Mesenchymal stem cell (in vitro differentiated cells and primary cell): Measurements from ENCODE around the gene SLC22A14.

Experiments used
- DNase-seq: peaks from one replicate; pipeline ENCODE4 v3.0.0-alpha.2; 2013
- H2AFZ ChIP-seq: one replicate; pipeline ENCODE4 v1.6.1; 2013; ENCODE audit warnings: low read depth, mild to moderate bottlenecking, control low read depth, inconsistent platforms, low read length, moderate library complexity
- H2AK5ac ChIP-seq: 2 replicates; pipeline ENCODE4 v1.6.1; 2013; ENCODE audit warnings: low read length, moderate library complexity, mild to moderate bottlenecking, inconsistent platforms; ENCODE audit not compliant: severe bottlenecking
- H2BK120ac ChIP-seq: one replicate; pipeline ENCODE4 v1.6.1; 2013; ENCODE audit warnings: low read depth, mild to moderate bottlenecking, inconsistent platforms, low read length, moderate library complexity
- H2BK12ac ChIP-seq, 2 experiments: one replicate each; pipeline ENCODE4 v1.6.1; 2013; ENCODE audit warnings: inconsistent platforms in 2 of 2, low read length in 2 of 2, mild to moderate bottlenecking in 2 of 2, moderate library complexity in 2 of 2, control low read depth in 1 of 2
- H2BK15ac ChIP-seq: one replicate; pipeline ENCODE4 v1.6.1; 2013; ENCODE audit warnings: mild to moderate bottlenecking, low read depth, inconsistent platforms; ENCODE audit not compliant: poor library complexity, severe bottlenecking
- H2BK5ac ChIP-seq: 2 replicates; pipeline ENCODE4 v1.6.1; 2013; ENCODE audit warnings: low read depth, mild to moderate bottlenecking, low read length, control low read depth, inconsistent platforms; ENCODE audit not compliant: poor library complexity, severe bottlenecking
- H3K14ac ChIP-seq, 2 experiments: one replicate each; pipeline ENCODE4 v1.6.1; 2013; ENCODE audit warnings: inconsistent platforms in 2 of 2, low read length in 2 of 2, control low read depth in 1 of 2, mild to moderate bottlenecking in 1 of 2, moderate library complexity in 1 of 2
- H3K18ac ChIP-seq, 2 experiments: one replicate each; pipeline ENCODE4 v1.6.1; 2013; ENCODE audit warnings: inconsistent platforms in 2 of 2, low read length in 2 of 2, control low read depth in 1 of 2, low read depth in 1 of 2, mild to moderate bottlenecking in 1 of 2
- H3K23ac ChIP-seq, 2 experiments: one replicate each; pipeline ENCODE4 v1.6.1; 2013; ENCODE audit warnings: inconsistent platforms in 2 of 2, low read length in 2 of 2, mild to moderate bottlenecking in 2 of 2, moderate library complexity in 2 of 2, control low read depth in 1 of 2
- H3K27ac ChIP-seq: 2 replicates; pipeline ENCODE4 v1.5.1; 2013; ENCODE audit warnings: mild to moderate bottlenecking, moderate library complexity, low read length, control low read depth, inconsistent platforms; ENCODE audit not compliant: poor library complexity, severe bottlenecking
- H3K27me3 ChIP-seq, 2 experiments: 2 replicates each; pipeline versions ENCODE4 v1.6.1 to v1.7.0; 2013; ENCODE audit warnings: low read length in 2 of 2, mild to moderate bottlenecking in 2 of 2, moderate library complexity in 2 of 2, control low read depth in 1 of 2, inconsistent platforms in 1 of 2; ENCODE audit not compliant: control insufficient read depth in 1 of 2, insufficient read depth in 1 of 2
- H3K36me3 ChIP-seq, 2 experiments: 2 replicates each; pipeline versions ENCODE4 v1.6.1 to v1.7.0; 2013; ENCODE audit warnings: low read length in 2 of 2, control low read depth in 1 of 2, inconsistent platforms in 1 of 2, low read depth in 1 of 2, mild to moderate bottlenecking in 1 of 2; ENCODE audit not compliant: insufficient read depth in 2 of 2, control insufficient read depth in 1 of 2
- H3K4ac ChIP-seq, 2 experiments: one replicate each; pipeline ENCODE4 v1.6.1; 2013; ENCODE audit warnings: inconsistent platforms in 2 of 2, low read length in 2 of 2, mild to moderate bottlenecking in 2 of 2, moderate library complexity in 2 of 2, control low read depth in 1 of 2, low read depth in 1 of 2
- H3K4me1 ChIP-seq: 2 replicates; pipeline ENCODE4 v1.6.1; 2013; ENCODE audit warnings: low read depth, low read length, control low read depth; ENCODE audit not compliant: control insufficient read depth, insufficient read depth
- H3K4me2 ChIP-seq: 2 replicates; pipeline ENCODE4 v1.6.1; 2013; ENCODE audit warnings: low read length, mild to moderate bottlenecking, inconsistent platforms; ENCODE audit not compliant: poor library complexity, severe bottlenecking
- H3K4me3 ChIP-seq, 2 experiments: 2 replicates each; pipeline versions ENCODE4 v1.5.1 to v1.7.0; 2013; ENCODE audit warnings: low read length in 2 of 2, mild to moderate bottlenecking in 2 of 2, control low read depth in 1 of 2, low read depth in 1 of 2; ENCODE audit not compliant: insufficient read depth in 1 of 2
- H3K79me1 ChIP-seq: replicated peaks from 2 replicates; pipeline ENCODE4 v1.6.1; 2013; ENCODE audit warnings: mild to moderate bottlenecking, control low read depth, low read length, inconsistent platforms; ENCODE audit not compliant: poor library complexity, severe bottlenecking
- H3K9ac ChIP-seq: 2 replicates; pipeline ENCODE4 v1.7.0; 2013; ENCODE audit warnings: mild to moderate bottlenecking, low read length, moderate library complexity
- H3K9me3 ChIP-seq: 2 replicates; pipeline ENCODE4 v1.7.0; 2013; ENCODE audit warnings: mild to moderate bottlenecking, low read length; ENCODE audit not compliant: control insufficient read depth
- H4K8ac ChIP-seq: one replicate; pipeline ENCODE4 v1.6.1; 2013; ENCODE audit warnings: inconsistent platforms, mild to moderate bottlenecking, low read length, moderate library complexity
- H4K91ac ChIP-seq: one replicate; pipeline ENCODE4 v1.6.1; 2013; ENCODE audit warnings: mild to moderate bottlenecking, low read length, inconsistent platforms
- WGBS: methylation state at CpG from one replicate; pipeline ENCODE4 v1.1.7; 2013; ENCODE audit warnings: mixed read lengths; 5-methylcytosine and 5-hydroxymethylcytosine counted together

SLC22A14 gene

GRCh38 chr3:38307599-38307998, 25.5 kb downstream of the SLC22A14 start:
- Histone ChIP-seq H2BK5ac (no peak overlapping the region), H3K18ac (no peak overlapping the region), H3K4me2 (no peak overlapping the region), H3K9ac (no peak overlapping the region), H3K79me1 (no peaks in the 10 kb centered on the region), H2AK5ac (no peak overlapping the region), H3K9me3 (no peaks in the 10 kb centered on the region), H2AFZ (no peak overlapping the region), H4K8ac (no peak overlapping the region), H3K27ac (no peak overlapping the region), H3K14ac (peak overlapping the region in 1 of 2 experiments; percentile 51), H2BK120ac (no peak overlapping the region), H3K4me1 (no peaks in the 10 kb centered on the region), H3K36me3 (peaks cover 0 to 5% of the 10 kb centered on the region in 2 experiments), H3K27me3 (peaks cover 6 to 17% of the 10 kb centered on the region in 2 experiments), H4K91ac (no peak overlapping the region), H3K4ac (no peak overlapping the region), H2BK15ac (no peak overlapping the region), H3K23ac (no peak overlapping the region), H2BK12ac (no peak overlapping the region), H3K4me3 (no peak overlapping the region)
- WGBS, result over 99% methylated on average over 7 of the region's 12 CpGs
- DNase-seq, result no peak

- H3K36me3 ChIP-seq, result peaks cover 0 to 5% of the 10 kb centered on the region in 2 experiments
- no peak for DNase-seq
- no peak overlapping the region for H3K14ac ChIP-seq
- H3K27ac ChIP-seq, result no peak overlapping the region
- H2BK12ac ChIP-seq, result no peak overlapping the region
- no peak overlapping the region for H2BK120ac ChIP-seq
- WGBS, result 82% methylated on average over 9 of the region's 9 CpGs
- H4K8ac ChIP-seq, result no peak overlapping the region
- H3K9ac ChIP-seq, result no peak overlapping the region
- no peak overlapping the region for H4K91ac ChIP-seq
- H2AK5ac ChIP-seq, result no peak overlapping the region
- H3K4me2 ChIP-seq, result no peak overlapping the region
- H3K9me3 ChIP-seq, result no peaks in the 10 kb centered on the region
- no peak overlapping the region for H3K18ac ChIP-seq
- H3K27me3 ChIP-seq, result peaks cover 6 to 17% of the 10 kb centered on the region in 2 experiments
- no peak overlapping the region for H3K23ac ChIP-seq
- no peak overlapping the region for H2BK5ac ChIP-seq
- H2BK15ac ChIP-seq, result no peak overlapping the region
- no peak overlapping the region for H2AFZ ChIP-seq
- H3K79me1 ChIP-seq, result no peaks in the 10 kb centered on the region
- no peaks in the 10 kb centered on the region for H3K4me1 ChIP-seq
- H3K4me3 ChIP-seq, result no peak overlapping the region
- H3K4ac ChIP-seq, result no peak overlapping the region
These were observed 26.4 kb downstream of the SLC22A14 start for GRCh38 chr3:38308456-38308855.

- Histone ChIP-seq H3K23ac (no peak overlapping the region), H3K4me3 (no peak overlapping the region), H3K9me3 (no peaks in the 10 kb centered on the region), H3K4ac (no peak overlapping the region), H4K8ac (no peak overlapping the region), H2BK5ac (no peak overlapping the region), H4K91ac (no peak overlapping the region), H3K27me3 (peaks cover 9 to 25% of the 10 kb centered on the region in 2 experiments), H3K4me1 (no peaks in the 10 kb centered on the region), H2BK120ac (no peak overlapping the region), H3K4me2 (no peak overlapping the region), H2BK15ac (no peak overlapping the region), H3K79me1 (no peaks in the 10 kb centered on the region), H3K9ac (no peak overlapping the region), H3K36me3 (peaks cover 0 to 5% of the 10 kb centered on the region in 2 experiments), H3K14ac (no peak overlapping the region), H2BK12ac (no peak overlapping the region), H2AK5ac (no peak overlapping the region), H2AFZ (no peak overlapping the region), H3K27ac (no peak overlapping the region), H3K18ac (no peak overlapping the region)
- 79% methylated on average over 1 of the region's 1 CpG for WGBS
- DNase-seq, result no peak
These were observed 29.4 kb downstream of the SLC22A14 start for GRCh38 chr3:38311476-38311875.

GRCh38 chr3:38311941-38312340, 29.8 kb downstream of the SLC22A14 start:
- Histone ChIP-seq H3K27ac (no peak overlapping the region), H2BK15ac (no peak overlapping the region), H3K36me3 (peaks cover 0 to 5% of the 10 kb centered on the region in 2 experiments), H3K4ac (no peak overlapping the region), H3K23ac (no peak overlapping the region), H3K4me1 (no peaks in the 10 kb centered on the region), H2BK5ac (no peak overlapping the region), H4K91ac (no peak overlapping the region), H3K18ac (no peak overlapping the region), H3K14ac (no peak overlapping the region), H4K8ac (no peak overlapping the region), H3K9me3 (no peaks in the 10 kb centered on the region), H2AK5ac (no peak overlapping the region), H2BK120ac (no peak overlapping the region), H2AFZ (no peak overlapping the region), H3K4me2 (no peak overlapping the region), H3K27me3 (peaks cover 9 to 25% of the 10 kb centered on the region in 2 experiments), H3K9ac (no peak overlapping the region), H3K4me3 (no peak overlapping the region), H3K79me1 (no peaks in the 10 kb centered on the region), H2BK12ac (no peak overlapping the region)
- DNase-seq, result no peak
- WGBS, result 25% methylated on average over 1 of the region's 2 CpGs
